Inferior parietal cortex (tissue), 1 donor: ENCODE measurements around the gene UMOD.

Experiments
- DNase-seq: peaks from one replicate; pipeline ENCODE4 v3.0.0-alpha.2; 2016; ENCODE audit errors: extremely low spot score

The UMOD gene

DNA sequence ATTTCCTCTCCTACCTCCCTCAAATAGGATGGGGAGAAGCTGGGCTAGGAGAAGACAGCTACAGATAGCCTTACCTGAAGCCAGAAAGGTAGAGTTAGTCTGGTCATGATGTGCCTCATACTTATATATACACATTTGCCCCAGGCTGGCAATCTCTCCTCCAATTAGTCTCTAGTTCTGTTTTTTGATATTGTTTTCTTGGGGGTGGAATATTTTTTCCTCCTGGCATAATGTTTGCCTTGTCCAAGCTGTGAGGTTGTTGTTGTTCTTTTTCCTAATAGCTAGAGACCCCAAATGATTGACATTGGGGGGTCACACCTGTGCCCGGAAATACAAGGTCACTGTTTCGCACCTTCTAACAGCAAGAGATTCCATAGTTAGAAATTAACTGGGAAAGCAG, at the start of gene UMOD:
TSS of gene UMOD (minus strand) at position 101 of the 400 bp plus-strand sequence. CDS start 1,978 bp downstream, outside the sequence.
- DNase-seq, result no peak

DNA sequence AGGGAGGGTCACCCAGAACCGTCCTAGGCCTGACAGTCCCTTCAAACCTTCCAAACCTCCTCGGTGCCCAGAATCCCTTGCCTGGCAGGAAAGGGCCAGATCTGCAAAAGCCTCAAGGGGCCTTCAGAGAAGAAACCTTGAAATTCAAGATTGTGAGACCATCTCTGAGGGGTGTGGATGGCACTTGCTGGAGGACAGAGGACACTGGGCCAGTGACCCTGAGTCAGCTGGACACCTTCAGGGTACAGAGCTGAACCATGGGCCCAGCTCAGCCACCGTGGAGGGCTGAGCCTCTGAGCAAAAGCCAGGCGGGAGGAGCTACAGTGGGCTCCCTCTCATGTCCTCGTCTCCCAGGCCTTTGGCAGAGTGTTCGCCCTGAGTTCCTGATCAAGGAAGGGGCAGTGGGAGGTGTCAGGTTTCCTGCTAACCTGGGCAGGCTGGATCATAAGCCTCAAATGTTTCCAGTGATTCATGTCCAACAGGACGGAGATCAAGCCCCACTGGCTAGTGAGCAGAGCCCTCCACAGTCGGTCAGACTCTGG, 49.0 kb upstream of the UMOD start:
- no peak for DNase-seq

DNA sequence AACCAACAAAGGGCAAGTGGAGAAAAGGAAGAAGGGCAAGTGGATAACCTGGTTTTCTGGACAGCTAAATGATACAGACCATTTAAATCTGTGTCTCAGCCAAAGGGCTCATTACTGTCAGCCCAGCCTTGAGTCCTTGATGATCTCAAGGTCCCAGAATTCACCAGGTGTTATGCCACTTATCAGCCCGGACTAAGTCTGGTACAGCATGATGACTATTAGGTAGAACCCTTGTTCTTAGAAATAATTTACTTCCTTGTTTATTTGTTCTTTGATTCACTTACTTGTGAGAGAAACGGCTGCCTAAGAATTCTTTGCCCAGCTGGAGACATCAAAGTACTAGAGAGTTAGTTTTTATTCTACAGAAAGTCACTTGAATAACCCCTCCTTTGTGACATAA, 48.6 kb upstream of the UMOD start:
- no peak for DNase-seq

DNA sequence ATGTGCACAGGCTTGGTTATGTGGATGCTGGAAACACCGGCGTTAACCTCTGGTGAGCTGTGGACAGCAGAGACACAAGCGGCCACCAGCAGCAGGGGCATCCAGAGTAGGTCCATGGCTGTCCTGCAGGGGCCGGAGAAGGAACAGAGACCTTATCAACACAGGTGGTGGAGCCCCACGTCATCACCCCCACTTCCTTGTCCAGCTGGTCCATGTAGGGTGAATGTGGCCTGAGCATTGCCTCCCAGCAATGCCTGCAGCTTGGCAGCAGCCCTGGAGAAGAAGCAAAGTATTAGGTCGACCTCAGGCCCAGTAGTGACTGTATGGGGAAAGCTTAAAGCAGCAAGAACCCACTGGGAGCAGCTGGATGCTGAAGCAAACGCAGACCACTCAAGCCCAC, 46.7 kb upstream of the UMOD start:
- no peak for DNase-seq

DNA sequence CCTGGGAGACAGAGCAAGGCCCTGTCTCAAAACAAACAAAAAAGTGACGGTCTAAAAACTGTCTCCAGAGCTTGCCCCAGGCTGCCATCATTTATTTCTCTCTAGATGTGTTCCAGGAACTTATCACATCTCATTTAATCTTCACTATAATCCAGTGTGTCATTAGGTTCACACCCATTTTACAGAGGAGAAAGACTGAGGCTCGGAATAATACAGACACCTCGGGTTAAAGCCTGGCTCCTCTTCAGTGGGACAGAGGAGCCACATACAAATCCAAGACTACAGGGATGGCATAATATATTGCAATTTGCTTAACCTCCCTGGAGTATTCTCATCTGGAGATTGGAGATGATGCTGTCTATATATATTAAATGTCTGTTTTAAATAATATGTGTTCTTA, 46.1 kb upstream of the UMOD start:
- DNase-seq, result no peak

DNA sequence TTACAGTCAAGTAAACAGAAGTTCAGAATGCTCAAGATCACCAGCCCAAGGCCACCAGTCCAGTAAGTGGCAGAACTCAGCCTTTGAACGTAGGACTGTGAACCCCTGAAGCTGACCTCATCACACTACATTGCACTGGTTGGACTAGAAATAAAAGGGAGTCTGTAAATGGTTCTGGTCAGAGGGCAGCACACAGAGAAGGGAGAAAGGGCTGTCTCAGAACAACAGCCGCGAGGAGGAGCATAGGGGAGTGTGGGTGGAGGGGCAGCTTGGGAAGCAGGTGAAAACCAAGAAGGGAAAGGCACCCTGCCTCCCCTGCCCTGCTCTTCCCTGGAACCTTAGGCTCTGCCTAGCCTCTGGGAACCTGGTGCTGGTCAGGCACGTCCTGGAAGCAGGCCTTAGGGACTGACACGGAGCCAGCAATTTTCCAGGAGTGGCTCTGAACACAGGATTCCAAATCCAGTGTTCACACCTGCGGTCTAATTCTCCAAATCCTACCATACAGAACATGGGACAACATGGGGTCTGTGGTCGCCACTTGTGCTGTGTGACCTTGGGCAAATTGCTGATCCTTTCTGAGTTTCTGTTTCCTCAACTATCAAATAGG, 45.1 kb upstream of the UMOD start:
- no peak for DNase-seq

DNA sequence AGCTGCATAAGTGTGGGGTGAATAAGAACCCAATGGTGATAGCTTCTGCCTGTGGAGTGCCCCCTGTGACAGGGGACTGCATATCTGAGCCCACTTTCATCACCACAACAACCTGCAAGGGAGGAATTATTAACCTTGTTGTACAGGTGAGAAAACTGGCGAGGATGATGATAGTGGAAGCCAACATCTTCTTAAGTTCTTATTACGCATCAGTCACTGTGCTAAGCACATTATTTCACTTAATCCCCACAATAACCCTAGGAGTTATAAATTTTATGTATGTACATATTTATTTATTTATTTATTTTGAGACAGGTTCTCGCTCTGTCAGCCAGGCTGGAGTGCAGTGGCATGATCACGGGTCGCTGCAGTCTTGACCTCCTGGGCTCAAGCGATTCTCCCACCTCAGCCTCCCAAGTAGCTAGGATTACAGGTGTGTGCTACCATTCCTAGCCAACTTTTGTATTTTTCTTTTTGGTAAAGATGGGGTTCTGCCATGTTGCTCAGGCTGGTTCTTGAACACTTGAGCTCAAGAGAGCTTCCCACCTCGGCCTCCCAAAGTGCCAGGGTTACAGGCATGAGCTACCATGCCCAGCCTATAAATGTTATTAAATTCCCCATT, 44.4 kb upstream of the UMOD start:
- no peak for DNase-seq

DNA sequence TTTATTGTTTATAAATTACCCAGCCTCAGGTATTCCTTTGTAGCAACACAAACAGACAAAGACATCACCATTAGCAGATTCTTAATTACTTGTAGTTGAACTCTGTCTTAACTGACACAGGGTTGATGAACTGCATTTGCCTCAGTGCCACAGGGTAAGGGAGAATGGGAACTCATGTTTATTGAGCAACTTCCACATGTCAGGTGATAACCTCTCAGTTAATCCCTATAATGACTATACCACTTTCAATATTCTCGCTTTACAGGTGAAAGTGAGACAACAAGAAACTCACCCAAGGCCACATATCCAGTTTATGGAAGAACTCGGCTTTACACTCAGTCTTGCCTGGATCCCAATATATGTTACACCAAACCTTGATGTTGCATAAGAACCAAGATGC, 43.4 kb upstream of the UMOD start:
- no peak for DNase-seq

DNA sequence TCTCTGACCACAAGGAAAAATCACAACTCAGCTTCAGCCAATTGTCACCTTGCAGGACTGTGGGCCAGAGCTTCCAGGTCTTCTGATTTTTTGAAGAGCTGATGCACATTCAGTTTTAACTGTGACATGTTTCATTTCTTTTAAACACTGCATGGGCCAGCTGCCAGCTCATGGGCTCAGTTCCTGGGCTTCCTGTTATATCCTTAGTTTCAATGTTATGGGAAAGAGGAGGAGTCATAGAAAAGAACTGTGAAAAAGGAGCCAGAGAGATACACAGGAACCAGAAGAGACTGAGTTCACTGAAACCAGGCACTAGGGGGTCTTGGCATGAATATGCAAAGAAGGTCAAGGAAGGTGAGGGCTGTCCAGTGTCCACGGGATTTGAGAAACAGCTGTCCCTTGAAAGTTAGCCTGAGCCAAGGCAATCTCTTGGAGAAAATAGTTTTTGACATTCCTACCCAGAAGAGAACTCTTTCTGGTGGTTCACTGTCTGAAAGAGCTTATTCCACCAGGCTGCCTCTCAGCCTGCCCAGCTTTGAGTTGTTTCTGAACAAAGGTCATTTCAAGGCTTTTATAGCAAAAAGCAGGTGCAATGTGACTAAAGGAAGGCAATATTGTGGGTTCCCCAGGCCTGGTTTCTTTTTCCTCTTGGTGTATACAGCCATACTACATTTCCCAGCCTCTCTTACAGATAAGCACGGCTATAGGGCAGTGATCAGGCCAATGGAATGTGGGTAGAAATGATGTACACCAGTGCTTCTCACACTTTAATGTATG, 41.5 kb upstream of the UMOD start:
- no peak for DNase-seq

DNA sequence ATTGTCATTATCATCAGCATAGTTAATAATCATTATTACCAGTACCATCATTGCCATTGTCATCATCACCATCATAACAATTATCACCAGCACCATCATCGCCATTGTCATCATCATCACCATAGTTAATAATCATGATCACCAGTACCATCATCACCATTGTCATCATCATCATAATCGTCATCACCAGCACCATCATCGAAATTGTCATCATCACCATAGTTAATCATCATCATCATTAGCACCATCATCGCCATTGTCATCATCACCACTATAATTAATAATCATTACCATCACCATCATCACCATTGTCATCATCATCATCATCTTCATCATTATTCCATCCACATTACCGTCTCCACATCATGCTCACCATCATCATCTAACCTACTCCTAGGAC, 38.5 kb upstream of the UMOD start:
- no peak for DNase-seq

DNA sequence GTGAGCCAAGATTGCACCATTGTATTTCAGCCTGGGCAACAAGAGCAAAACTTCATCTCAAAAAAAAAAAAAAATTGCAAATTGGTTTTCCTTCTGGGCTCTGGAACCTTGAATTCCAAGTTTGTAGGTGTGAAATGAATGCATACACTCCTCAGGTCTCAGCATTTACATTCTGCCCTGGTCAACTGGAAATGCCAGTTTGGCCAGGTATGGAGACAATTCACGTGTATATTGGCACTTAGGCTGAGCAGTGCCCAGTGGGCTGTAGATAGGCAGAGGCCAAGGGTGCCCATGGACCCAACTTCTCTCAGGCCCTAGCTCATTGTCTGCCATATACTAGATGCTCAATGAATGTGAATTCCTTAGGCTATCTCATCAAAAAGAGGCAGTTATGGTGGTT, 36.3 kb upstream of the UMOD start:
- no peak for DNase-seq

DNA sequence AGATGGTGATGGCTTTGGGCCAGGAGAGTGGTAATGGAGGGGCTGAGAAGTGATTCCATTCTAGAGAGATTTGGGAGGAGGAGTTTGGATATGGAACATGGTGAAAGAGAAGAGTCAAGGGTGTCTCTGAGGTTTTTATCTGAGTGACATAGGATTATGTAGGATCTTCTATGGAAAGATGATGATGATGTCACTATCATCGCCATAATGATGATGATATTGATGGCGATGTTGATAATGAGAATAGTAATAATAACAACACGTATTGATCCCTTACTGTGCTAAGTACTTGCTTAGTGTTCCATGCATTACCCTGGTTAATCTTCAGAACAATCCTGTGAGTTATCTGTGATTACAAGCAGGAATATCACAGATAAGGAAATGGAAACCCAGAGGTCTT, 35.5 kb upstream of the UMOD start:
- DNase-seq, result no peak

DNA sequence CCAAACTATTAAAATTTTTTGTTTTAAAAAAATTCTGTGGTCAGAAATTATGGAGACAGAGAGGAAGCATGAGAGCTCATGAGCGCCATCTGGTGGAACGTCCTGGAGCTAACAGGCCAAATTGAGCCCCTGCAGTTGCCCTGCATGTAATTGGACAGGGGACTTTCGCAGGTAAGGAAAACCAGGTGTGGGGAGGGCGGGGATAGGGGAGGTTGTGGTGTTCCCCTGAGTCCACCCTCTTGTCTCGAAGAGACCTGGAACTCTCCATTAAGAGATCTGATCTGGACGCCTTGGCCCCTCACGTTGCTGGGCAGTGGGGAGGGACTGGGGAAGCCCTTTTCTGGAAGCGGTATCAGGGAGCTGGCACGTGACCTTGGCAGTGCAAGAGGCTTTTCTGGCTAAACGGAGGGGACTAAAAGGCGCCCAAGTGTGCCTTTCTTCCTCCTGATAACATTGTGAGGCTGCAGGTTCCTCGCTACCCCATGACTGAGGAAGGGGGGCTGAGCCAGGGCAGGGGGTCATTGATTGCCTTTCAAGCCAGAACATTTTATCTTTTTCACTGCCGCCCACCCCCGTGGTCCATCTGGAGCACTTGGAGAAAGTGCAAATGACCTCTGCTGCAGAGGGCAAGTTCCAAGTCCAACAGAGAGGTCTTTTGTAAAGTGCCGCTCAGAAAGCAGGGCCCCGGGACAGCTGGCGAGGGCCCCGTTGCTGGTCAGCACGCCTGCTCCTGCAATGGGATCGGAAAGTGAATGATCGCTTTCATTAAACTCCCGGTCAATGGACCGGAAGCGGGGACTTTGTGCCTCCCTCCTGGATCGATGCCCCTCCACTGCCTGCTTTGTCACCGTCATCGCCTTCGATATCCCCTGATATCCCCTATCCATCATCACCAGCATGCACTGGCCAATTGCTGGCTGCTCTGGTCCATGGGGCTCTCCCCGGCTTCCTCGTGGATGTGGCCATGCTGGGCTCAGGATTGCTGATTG, 33.6 kb upstream of the UMOD start:
- peak; percentile 76 for DNase-seq

DNA sequence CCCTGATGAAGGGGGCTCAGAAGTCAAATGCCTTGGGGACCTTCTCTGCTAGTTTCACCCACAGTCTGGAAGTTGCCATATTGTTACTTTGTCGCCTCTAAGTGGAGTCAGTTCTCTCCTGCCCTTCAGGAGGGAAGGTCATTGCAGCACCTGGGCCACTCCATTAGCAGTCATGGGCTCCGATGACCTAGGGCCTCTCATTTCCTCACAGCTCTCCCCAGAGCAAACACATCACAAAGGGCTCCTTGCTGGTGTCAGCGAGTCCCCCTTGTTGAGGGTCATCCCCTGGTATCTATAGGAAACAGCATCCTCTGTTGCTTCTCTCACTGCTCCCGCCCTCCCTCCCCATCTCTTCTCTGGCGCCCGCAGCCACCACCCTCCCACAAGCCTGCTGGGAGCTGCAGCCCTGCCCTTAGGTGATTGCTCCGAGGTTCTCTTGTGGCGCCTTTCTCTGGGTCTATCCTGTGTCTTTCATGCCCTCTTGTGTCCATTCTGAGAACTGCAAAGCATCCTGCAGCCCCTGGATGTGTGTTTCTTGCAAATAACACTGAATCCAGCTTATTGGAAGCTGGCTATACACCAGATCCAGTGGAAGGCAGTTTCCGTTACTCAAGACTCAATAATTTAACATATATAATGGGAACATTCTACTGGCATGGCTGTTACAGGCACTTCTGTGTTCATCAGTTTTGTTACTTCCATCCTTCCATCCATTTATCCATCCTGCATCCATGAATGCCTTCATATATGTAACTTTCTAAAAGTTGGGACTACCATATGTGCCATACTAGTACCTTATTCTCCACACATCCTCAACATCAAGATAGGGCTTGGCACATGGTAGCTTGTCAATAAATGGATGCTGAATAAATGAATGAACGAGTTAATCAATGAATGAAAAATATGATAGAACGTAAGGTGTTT, 30.9 kb upstream of the UMOD start:
- peak; percentile 81 for DNase-seq

DNA sequence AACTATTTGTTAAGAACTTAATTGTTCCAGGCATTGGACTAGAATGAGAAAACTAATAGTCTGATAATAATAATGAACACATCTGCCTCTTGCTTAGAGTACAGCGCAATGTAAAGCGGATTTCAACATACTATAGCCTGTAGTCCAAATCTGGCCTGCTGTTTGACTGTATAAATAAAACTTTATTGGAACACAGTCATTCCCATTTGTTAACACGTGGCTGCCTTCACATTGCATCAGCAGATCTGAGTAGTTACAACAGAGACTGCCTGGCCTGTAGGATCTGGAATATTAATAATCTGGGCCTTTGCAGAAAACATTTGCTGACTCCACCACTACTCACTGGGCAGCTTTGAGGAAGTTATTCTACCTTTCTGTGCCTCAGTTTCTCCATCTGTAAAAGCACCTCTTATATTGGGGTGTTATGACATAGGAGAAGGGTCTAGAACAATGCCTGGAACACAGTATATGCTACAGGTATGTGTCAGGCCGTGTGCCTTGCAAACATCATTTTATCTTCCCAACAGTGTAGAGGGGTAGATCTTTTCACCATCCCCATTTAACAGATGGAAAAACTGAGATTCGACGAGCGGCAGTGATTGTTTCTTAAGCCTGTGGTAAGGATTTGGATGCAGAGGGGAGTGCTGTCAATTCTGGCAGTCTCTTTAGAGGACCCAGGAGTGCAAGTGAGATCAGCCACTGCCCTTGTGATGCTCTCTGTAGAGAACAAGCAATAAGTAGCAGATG, 29.9 kb upstream of the UMOD start:
- no peak for DNase-seq

DNA sequence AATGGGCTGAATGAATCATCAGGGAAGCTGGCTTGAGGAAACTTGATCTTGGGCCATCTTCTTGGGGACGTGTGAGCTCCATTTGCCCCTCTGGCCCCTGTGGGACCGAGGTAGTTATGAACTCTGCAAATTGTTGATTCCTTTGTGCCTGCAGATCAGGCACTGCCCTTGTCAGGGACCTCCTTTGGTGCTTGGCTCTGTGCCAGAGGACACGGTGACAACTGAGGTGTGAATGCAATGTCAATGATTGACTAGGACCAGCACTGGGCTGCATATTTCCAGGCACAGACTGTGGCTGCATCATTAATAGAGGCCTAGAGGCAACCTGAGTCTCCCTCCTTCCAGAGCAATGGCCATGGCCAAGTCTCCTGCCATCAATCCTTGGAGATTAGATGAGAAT, 28.3 kb upstream of the UMOD start:
- DNase-seq, result no peak

DNA sequence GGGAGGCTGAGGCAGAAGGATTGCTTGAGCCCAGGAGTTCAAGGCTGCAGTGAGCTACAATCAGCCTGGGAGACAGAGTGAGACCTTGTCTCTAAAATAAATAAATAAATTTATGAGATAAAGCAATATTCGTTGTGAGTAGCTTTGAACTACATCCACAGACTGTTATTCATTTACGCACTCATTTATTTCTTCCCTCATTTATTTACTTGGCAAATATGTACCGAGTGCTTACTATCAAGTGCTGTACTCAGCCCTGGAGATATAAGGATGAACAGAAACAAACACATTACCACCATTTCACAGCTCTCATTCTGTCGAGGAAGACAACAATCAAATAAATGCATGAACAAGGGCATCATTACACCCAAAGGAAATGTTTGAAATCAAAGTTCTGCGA, 24.7 kb upstream of the UMOD start:
- no peak for DNase-seq

DNA sequence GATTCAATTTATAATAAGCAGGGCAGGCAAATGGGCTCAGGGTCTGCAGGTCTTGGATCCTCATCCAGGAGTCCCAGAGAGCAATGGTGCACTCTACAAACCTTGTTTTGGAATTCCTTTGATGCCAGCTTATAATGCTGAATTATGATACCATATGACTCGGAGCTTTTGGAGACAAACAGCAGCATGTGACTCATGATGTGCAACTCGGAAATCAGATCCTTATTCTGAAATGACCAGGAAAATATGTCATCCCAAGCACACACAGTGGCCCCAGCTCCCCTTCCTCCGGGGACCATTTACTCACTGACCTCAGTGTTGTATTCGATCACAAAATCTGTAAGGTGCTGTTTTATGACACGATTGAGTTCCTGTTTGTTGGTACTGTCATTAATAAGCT, 20.2 kb upstream of the UMOD start:
- DNase-seq, result no peak

DNA sequence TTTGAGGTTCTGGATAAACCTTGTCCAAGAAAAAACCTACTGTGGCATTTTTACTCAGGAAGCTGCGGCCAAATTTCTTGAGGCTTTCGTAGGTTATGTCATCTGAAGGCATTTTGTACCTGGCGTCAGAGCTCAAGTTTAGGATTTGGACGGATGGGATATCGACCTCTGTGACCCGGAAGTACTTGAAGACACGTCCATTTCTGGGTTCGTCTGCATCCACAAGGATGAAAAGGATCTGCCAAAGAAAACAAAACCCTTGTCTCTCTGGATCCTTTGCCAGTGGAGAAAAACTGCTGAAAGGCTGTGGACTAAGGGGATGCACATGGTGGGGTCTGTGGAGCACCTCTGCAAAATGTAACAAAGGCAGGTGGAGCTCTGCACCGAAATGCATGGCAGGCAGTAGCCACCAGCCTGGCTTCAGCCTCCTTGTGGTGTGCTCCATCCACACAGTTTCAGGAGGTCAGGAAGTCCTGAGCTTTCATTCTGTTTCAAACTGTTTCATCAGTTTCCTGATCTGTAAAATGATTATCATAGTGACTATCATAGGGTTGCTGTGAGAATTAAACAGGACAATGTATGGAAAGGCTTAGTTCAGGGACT, 17.0 kb upstream of the UMOD start:
- no peak for DNase-seq

DNA sequence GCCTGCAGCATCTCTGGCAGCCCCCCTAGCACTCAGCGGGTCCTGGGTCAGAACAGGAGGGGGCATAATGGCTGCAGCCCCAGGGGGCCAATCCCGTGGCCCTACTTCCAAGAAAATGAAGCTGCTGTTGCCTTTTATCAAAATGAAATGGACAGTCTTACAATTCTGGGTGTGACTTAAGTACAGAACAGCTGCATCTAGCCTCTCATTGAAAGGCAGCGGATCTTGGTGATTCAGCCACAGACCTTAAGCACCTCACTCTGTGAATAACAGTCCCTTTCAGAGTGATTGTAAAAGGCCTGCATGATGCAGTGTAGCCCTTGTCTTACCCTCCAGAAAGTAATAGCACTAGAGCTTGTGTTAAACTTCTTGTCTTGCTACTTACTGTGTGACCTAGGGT, 11.5 kb upstream of the UMOD start:
- DNase-seq, result no peak
